GM19395 (cell line): Measurements from ENCODE around the gene POLE4.

Source experiments
- ATAC-seq: cut with Tn5 transposase; IDR thresholded peaks from one replicate; pipeline ENCODE4 v1.9.1; 2021; ENCODE audit warnings: mild to moderate bottlenecking, moderate library complexity; ENCODE audit not compliant: unreplicated experiment

Gene POLE4

GRCh38 chr2:74939919-74940812 is 18.3 kb upstream of the POLE4 start:
- ATAC-seq: no peak

DNA sequence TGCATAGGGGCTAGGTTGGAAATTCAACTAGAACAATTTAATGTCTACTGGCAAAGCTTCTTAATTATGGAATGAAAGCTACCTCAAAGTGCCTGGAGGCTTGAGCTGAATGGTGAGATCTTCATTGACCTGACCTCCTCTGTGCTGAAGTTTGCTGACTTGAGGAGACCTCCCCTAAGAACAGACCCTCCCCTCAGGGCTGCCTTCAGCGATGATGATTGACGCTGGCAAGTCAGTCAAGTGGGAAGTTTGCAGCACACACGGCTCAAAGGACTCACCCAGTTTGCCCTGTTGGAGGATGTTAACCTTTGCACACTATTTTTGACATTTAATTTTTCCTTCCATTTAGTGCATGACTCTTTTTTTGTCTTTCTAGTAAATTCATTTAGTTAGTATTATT is 17.2 kb upstream of the POLE4 start:
- no peak for ATAC-seq

GRCh38 chr2:74942263-74942662 is 16.2 kb upstream of the POLE4 start:
- ATAC-seq: no peak

GRCh38 chr2:74944987-74945787 is 13.3 kb upstream of the POLE4 start:
- peak; percentile 100 for ATAC-seq

DNA sequence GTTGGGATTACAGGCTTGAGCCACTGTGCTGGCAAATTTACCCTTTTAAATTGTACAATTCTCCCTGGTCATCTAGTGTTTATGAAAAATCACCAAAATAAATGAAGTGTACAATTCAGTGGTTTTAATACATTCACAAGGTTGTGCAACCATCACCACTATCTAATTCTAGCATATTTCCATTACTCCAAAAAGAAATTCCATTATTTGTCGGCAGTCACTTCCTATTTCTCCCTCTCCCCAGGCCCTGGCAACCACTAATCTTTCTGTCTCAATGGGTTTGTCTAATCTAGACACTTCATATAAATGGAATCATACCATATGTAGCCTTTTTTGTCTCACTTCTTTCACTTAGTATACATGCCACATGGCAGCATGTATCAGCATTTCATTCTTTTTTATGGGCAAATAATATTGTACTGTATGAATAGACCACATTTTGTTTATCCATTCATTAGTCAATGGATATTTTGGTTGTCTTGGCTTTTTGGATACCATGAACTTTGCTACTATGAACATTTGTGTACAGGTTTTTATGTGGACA is 12.6 kb upstream of the POLE4 start:
- ATAC-seq: no peak

- no peak for ATAC-seq
These were observed 10.7 kb upstream of the POLE4 start for GRCh38 chr2:74947703-74948102.

DNA sequence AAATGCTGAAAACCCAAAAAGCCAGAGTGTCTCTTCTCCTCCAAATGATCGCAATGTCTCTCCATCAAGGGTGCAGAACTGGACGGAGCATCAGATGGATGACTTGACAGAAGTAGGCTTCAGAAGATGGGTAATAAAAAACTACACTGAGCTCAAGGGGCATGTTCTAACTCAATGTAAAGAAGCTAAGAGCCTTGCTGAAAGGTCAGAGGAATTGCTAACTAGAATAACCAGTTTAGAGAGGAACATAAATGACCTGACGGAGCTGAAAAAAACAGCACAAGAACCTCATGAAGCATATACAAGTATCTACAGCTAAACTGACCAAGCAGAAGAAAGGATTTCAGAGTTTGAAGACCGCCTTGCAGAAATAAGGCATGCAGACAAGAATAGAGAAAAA is 9.7 kb upstream of the POLE4 start:
- ATAC-seq: no peak

DNA sequence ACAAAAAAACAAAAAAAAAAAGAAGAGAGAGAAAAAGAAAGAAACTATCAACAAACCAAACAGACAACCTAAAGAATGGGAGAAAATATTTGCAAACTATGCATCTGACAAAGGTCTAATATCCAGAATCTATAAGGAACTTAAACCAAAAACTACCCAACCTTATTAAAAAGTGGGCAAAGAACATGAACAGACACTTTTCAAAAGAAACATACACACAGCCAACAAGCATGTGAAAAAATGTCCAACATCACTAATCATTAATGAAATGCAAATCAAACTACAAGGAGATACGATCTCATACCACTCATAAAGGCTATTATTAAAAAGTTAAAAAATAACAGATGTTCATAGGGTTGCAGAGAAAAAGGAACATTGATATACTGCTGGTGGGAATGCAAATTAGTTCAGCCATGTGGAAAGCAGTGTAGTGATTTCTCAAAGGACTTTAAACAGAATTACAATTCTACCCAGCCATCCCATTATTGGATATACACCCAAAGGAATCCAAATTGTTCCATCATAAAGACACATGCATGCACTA is 7.2 kb upstream of the POLE4 start:
- no peak for ATAC-seq

DNA sequence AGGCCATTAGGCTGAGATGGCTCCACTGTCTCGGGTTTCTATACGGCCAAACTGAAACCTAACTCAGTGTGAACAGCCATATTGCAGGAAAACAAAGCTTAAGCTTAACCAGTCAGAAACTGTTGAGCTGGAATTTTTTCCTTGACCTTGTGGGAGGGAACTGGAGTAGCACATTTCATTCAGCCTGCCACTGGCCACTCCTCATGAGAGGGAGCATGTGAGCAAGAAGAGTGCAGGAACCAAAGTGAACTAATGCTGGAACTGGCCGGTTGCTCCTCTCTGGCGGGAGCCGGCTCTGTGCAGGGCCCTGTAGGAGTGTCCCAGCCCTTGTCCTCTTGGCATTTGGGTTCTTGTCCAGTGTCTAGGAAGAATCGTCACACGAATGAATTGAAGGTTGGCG is 5.9 kb upstream of the POLE4 start:
- no peak for ATAC-seq

DNA sequence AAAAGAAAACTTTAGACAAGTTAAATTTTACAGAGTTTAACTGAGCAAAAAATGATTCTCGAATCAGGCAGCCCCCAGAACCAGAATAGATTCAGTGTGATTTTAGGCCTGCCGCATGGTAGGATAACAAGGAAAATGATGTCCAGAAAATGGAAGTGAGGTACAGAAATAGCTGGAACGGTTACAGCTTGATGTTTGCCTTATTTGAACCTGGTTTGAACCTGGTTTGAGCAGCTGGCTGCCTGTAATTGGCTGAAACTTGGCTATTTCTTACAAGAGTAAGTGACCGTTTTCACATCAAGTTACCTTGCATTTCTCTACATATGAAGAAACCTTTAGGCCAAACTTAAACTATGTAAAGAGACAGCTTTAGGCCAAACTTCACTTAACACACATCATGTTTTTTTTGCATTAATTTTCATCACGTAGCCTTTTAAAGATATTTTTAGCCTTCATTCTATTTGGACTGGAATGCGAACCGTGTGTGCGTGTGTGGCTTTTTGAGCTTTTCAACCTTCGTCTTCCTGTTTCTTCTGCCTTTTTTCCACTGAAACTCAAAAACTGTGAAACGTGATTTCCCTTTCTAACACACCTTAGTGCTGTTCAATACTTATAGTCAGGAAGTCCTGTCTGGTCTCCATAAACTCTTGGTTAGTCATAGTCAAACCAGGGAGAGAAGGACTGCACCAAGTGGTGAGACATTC is 4.5 kb upstream of the POLE4 start:
- no peak for ATAC-seq

DNA sequence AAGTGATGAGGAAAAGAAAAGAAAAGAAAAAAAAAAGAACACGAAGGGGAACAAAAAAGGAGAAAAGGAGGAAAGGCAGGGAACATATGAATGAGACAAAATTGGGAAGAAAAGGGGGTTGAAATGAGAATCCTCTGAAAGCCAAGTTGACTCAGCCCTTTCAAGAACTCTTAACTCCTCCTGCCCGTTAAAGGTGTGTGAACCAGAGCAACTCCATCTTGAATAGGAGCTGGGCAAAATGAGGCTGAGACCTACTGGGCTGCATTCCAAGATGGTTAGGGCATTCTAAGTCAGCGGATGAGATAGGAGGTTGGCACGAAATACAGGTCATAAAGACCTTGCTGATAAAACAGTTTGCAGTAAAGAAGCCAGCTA is 4.0 kb upstream of the POLE4 start:
- no peak for ATAC-seq

DNA sequence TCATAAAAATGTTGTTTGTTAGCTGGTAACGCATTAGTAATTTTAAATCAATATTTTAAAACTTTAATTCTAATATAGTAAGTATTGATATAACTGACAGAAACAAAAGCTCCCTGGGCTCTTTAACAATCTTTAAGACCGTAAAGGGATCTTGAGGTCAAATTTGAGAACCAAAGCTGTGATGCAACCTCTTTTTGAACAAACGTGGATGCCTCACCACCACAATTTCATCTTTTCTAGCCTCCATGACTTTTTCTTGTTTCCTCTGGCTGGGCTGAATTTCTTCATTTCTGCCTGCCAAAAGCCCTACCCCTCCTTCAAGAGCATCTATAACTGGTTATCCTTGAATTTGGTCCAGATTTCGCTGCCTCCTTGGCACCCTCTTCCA is 563 bp upstream of the POLE4 start:
- no peak for ATAC-seq

DNA sequence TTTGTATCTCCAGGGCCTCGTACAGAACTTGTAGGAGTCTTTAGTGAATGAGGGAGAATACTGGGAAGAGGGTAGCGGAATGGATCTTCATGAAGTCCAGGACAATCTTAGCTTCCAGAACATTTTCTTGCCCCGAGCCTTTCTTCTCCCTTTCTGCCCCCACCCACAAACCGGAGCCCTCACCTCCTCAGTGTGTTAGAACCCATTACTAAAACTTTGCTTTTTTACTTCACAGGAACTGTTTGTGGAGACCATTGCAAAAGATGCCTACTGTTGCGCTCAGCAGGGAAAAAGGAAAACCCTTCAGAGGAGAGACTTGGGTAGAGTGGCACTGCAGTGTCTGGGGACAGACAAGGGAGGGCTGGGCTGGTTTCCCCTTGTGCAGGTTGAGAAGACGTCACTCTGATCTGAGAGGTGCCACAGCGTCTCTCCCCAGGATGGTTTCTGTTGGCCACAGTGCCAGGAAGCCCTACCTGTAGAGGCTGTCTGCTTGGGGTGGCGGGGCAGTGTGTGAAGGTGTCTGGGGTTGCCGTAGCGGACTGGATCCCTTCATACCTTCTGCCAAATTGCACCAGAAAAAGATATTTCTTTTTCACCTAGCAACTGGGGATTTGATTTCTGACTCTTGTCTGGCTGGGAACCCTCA is 786 bp downstream of the POLE4 start:
- no peak for ATAC-seq

DNA sequence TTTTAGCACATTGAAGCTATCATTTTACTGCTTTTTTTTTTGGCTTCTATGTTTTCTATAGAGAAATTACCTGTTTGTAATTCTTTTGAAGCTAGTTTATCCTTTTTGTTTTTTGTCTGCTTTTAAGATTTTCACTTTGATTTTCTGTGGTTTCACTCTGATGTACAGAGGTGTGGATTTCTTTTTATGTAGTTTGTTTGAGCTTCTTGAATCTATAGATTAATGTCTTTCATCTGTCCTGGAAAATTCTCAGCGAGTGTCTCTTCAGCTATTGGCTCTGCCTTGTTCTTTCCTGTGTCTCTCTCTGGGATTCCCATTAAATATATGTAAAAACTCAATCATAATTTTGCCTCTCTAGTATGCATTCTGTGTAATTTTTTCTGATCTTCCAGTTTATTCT is 8.4 kb downstream of the POLE4 start:
- ATAC-seq: no peak

- ATAC-seq: no peak
These were observed 16.6 kb downstream of the POLE4 start for GRCh38 chr2:74975016-74975415.

DNA sequence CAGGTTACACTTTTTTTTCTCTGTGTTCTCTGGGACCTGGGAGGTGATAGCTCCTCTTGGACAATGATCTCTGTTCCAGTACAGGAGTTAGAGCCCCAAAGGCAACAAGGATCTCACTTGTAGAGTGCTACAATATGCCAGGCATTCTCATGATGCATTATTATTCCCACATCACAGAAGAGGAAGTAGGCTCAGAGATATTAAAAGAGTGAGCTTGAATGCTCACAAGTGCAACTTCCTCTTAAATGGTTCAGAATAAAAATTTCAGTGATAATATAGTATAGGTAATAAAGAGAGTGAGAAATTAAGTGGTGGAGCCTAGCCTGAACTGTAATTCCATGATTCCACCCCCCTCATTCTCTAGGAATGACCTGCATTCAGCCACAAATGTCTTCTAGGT is 21.4 kb downstream of the POLE4 start:
- no peak for ATAC-seq

GRCh38 chr2:74982577-74982976 is 24.1 kb downstream of the POLE4 start:
- no peak for ATAC-seq

GRCh38 chr2:74983631-74984392 is 25.4 kb downstream of the POLE4 start:
- no peak for ATAC-seq

DNA sequence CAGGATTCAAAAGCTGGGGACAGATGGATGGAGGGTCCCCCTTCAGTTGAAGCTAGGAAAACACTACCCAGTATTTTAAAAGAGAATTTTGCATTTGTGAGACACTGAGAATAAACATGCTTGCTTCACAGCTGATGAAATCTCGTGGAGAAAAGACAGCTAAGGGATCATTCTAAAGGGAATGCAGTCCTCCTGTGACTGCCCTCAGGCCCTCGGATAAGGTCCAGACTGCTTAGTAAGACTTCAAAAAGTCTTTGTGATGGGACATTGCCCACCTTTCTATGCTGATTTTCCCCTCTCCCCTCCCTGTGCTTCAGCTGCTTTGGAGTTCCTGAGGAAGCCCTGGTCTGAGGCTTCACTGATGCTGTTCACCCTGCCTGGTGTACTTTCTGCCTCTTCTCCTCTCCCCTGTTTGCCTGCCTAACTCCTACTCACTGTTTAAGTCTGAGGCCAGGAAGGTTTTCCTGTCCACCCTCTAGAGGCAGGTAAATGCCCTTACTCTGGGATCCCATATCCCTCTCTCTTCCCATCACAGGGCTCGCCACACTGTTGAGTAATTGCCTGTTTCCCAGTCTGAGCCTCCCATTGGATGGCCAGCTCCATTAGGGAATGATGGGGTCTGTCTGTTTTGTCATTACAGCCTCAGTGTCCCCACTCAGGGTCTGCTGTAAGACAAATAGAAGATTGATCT is 26.6 kb downstream of the POLE4 start:
- ATAC-seq: no peak
